GM21737 (cell line): ENCODE measurements around the gene TNFRSF8.
"Not testable (repeated sequence)": the region's sequence is repeated elsewhere in the genome, so short reads cannot be mapped to it uniquely, and the experiment has no call there.

ENCODE experiments used
- ATAC-seq: cut with Tn5 transposase; IDR thresholded peaks from one replicate; pipeline ENCODE4 v1.9.1; 2021; ENCODE audit warnings: mild to moderate bottlenecking, moderate library complexity; ENCODE audit not compliant: unreplicated experiment

Gene TNFRSF8

DNA sequence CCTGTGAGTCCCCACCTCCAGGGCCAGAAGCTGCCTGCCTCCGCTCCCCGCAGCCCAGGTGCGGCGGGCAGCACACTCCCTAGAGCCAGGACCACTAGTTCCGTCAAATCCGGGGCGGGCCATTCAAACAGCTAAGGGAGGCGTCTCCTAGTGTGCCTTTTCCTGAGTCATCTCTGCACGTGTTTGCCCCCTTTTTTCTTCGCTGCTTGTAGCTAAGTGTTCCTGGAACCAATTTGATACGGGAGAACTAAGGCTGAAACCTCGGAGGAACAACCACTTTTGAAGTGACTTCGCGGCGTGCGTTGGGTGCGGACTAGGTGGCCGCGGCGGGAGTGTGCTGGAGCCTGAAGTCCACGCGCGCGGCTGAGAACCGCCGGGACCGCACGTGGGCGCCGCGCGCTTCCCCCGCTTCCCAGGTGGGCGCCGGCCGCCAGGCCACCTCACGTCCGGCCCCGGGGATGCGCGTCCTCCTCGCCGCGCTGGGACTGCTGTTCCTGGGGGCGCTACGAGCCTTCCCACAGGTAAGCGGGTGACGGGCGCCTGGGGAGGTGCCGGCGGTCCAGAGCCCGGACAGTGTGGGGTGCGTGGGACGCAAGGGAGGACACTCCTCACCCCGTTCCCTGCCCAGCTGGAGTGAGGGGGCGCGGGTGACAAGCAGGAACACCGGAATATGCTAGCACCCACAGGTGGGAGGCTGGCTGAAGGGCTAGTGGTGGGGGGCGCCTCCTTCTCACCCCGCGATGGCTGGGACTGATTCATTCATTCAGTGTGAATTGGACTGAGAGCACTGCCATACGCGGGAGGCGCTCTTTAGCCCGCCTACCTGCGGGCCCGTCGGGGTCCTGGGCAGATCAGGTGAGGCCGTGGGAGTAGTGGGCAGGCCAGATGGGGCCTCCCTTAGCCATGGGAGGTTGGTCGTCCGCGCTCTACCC lies at the start of gene TNFRSF8:
Gene TNFRSF8 (plus strand): TSS at position 163 of the 932 bp plus-strand sequence. CDS start 296 bp downstream, at position 459.
- ATAC-seq, result no peak

DNA sequence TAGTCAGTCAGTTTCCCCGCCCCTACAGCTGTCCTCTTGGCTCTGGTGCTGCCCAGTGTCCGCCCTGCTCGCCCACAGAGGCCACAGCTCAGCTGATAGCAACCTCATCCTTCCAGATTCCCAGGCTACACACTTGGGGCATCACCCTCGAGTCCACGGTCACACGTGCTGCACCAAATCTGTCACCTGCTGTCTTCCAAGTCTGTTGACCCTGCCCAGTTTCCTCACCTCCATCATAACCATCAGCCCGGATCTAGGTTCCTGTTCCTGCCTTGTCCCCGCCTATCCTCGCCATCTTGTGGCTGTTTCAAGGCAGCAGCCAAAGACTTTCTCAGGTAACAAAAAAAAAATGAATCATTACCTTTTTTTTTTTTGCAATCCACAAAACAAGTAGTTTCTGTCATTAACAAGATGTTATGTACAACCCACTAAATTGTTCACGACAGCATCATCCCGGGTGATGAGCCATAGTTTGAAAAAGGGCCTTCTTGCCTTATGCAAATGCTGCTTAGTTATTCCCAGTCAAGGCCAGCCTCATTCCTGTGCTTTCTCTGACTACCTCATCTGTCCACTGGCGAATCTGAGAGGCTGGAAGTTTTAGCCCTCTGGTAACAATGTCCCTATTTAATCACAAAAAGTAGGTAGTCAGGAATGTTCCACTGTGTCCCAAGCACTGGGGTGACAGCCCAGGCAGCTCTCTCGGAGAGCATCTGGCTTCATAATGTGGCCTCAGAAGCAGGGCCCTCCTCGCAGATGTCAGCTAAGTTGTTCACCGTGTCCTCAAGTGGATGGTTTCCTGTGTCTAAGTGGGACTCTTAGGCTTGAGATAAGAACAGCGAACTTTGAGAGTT lies 48.7 kb upstream of the TNFRSF8 start:
- no peak for ATAC-seq

DNA sequence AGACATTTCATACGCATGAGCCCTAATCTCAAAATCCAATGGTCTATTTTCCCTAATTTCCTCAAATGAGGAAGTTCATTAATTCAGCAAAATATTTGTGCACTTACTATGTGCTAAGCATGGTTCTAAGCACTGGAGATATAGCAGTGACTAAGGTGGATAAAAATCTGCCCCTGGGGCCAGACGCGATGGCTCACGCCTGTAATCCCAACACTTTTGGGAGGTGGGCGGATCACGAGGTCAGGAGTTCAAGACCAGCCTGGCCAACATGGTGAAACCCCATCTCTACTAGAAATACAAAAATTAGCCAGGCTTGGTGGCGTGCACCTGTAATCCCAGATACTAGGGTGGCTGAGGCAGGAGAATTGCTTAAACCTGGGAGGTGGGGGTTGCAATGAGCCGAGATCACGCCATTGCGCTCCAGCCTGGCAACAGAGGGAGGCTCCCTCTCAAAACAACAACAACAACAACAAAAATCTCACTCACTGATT lies 48.1 kb upstream of the TNFRSF8 start:
- ATAC-seq, result no peak

DNA sequence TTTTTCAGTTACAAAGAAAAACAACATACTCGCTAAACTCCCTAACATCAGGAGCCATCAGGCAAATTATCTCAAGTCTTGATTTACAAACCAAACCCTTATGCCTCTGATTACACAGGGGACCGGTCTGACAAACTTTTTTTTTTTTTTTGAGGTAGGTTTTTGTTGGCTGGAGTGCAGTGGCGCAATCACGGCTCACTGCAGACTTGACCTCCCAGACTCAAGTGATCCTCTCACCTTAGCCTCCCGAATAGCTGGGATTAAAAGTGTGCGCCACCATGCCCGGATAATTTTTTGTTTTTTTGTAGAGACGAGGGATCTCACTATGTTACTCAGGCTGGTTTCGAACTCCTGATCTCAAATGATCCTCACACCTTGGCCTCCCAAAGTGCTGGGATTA lies 47.6 kb upstream of the TNFRSF8 start:
- ATAC-seq, result no peak

DNA sequence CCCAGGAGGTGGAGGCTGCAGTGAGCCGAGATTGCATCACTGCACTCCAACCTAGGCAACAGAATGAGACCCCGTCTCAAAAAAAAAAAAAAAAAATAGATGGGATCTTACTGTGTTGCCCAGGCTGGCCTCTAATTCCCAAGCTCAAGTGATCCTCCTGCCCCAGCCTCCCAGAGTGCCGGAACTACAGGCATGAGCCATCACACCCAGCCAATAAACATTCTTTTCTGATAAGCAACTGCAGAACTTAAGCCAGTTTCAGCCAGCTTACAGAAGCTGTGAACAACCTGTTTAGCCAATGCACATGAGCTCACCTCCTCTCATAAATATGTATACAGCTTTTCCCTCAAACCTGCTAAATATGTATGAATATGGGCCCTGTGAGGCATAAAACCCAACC lies 46.9 kb upstream of the TNFRSF8 start:
- ATAC-seq, result no peak

DNA sequence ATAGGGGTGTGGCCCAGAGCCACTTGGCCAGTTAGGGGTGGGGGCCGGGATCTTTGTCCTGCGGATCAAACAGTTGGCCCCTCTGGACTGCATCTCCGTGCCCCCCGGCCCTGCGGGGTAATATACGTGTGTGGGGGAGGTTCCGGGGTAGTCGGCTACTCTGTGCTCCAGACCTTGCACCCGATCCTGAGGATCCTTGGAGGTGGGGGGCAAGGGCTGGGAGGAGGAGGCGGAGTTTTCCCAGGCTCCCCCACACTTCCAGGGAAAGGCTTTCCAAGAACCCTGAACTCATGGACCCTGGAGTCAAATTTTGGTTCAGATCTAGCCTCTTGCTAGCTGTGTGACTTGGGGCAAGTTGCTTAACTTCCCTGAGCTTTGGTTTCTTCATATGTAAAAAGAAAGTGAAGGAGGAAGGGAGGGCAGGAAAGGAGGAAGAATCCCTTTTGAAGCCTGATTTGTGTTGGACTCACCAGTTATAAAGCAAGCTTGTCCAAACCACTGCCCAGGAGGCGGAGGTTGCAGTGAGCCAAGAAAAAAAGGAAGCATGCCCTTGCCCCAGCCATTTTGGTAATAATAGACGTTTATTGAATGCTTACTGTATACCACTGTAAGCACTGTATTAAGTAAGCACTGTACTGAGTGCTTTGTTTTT lies 43.1 kb upstream of the TNFRSF8 start:
- ATAC-seq, result no peak

DNA sequence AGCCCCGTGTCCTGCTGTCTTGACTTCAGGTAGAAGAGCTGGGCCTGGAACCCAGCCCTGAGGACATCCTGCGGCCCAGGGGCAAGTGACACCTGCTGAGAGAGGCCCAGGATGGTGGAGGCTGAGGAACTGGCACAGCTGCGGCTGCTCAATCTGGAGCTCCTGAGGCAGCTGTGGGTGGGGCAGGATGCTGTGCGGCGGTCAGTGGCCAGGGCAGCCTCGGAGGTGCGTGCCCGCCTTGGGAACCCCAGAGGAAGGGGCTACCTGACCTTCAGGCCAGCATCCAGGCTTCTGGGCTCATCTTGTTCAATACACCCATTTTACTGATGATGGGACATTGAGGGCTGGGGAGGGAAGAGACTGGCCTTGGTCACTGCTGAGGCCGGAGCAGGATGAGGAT lies 41.5 kb upstream of the TNFRSF8 start:
- no peak for ATAC-seq

DNA sequence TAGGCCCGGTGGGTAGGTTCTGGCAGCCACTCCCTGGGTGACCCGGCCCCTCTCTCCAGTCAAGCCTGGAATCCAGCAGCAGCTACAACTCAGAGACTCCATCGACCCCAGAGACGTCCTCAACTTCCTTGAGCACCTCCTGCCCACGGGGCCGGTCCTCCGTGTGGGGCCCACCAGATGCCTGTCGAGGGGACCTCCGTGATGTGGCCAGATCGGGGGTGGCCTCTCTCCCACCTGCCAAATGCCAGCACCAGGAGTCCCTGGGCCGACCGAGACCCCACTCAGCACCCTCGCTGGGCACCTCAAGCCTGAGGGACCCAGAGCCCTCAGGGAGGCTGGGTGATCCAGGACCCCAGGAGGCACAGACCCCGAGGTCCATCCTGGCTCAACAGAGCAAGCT lies 41.1 kb upstream of the TNFRSF8 start:
- no peak for ATAC-seq

DNA sequence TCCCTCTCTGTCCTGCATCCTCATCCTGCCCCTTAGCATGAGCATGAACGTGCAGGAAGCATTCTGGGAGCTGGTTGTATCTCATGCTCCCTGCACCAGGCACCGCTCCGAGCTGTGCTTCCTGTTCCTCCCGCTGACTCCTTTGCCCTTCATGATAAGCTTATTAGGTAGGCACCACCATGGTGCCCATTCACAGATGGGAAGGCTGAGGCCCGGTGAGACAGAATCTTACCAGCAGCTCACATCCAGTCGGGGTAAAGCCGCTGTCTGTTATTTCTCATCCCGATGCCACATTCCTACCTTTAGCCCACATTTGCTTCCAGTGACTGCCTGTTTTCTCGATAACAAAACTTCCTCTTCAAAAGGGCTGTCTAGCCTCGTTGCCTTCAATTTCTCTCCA lies 36.5 kb upstream of the TNFRSF8 start:
- no peak for ATAC-seq

DNA sequence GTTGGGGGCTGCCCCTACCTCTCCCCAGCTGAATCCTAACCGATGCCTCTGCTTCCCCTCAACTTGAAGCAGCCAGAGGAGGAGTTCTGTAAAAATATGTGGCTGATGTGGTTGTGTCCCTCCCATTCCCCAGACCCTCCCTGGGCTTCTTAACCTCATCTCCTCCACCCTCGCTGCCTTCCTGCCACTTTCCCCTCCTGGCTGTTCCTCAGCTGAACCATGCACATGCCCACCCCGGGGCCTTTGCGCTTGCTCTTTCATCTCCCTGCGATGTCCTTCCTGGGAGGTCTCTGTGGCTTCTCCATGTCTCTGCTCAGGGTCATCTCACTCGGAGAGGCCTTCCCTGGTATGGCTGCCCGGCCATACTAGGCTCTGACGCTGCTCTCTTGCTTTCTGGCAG lies 34.9 kb upstream of the TNFRSF8 start:
- ATAC-seq, result no peak

DNA sequence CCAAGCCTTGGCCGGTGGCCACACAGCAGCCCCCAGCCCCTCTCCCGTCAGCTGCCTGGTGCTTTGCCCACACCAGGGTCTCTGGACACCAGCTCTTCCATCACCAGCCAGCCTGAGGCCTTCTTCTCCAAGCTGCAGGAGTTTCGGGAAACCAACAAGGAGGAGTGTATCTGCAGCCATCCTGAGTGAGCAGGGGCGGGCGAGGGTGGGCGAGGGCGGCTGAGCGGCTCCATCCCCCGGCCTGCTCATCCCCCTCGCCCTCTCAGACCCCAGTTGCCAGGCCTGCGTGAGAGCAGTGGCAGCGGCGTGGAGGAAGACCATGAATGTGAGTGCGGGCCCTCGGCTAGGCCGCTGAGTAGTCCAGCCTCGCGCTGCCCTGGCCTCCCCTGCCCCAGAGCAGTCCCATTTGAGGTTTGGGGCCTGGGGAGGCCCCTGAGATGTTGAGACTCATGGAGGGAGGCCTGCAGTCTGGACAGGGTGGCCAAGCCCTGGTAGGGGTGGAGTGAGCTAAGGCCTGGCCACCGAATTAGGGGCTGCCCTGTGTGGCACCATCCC lies 34.1 kb upstream of the TNFRSF8 start:
- no peak for ATAC-seq

DNA sequence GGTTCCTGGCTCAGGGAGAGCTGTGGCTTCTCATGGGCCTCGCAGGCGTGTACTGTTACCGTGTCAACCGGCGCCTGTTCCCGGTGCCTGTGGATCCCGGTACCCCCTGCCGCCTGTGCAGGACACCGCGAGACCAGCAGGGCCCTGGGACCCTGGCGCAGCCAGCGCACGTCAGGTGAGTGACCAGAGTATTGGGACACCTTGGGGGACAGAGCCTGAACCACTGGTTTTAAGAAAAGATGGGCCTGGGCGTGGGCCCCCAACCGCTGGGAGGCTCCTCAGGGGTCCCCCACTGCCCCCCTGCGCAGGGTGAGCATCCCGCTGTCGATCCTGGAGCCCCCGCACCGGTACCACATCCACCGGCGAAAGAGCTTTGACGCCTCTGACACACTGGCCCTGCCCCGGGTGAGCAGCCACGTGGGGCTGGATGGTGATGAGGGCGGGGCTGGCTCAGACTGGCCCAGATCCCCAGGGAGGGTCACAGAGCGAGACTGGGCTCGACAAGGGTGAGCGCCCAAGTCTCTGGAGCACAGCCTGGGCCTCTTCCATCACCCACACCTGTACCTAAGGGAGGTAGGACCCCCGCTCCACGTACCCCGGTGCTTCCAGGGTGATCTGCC lies 33.3 kb upstream of the TNFRSF8 start:
- ATAC-seq, result no peak

DNA sequence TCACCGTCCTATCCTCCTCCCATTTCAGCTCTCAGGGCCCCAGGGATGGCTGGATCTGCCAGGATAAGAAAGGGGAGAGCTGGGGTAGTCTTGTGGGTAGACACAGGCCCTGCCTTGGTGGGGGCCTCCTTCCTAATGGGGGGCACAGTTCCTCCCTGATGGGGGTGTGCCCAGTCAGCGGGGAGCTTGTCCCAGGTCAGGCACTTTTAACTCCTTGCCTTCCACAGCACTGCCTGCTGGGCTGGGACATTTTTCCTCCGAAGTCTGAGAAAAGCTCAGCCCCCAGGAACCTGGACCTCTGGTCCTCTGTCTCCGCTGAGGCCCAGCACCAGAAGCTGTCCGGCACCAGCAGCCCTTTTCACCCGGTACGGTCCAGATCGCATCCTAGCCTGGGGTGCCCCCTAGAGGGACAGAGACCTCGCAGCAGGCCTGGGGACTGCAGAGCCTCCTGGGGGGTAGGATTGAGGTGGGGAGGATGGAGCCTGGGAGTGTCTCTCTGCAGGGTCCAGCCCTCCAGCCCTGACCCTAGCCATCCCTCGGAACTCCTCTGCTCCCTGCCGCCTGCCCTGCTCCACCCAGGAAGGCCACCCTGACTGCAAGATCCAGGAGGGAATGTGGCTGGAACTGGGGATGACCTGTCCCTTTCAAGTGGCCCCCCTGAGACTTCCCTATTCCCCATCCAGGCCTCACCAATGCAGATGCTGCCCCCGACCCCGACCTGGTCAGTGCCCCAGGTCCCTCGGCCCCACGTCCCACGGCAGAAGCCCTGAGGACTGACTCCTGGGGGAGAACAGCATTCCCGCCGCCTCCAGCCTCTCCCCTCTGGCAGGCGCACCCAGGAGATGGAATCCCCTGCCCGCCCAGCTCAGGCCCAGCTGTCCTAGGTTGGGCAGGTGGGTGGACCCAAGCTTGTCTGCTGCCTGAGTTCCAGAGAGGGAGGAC lies 31.8 kb upstream of the TNFRSF8 start:
- no peak for ATAC-seq

DNA sequence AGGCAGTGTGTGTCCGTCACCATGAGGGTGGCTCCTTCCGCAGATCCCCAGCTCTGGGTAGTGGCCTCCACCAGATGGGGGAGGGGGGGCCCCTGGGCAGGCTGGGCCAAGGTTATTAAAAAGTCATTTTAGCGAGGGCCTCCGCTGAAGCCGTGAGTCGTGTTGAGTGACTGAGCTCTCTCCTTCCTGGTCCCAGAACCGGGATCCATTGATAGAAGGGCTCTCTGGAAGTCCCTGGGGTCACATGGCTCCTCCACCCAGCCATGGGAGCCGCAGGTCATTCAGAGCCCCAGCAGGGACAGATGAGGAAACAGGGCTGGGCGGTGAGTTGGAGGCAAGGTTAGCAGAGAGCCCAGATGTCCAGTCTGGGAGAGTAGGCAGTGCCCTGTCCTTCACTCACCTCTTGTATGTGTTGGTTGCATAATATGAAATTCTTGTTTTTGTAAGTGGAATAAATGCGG lies 30.9 kb upstream of the TNFRSF8 start:
- ATAC-seq, result no peak

DNA sequence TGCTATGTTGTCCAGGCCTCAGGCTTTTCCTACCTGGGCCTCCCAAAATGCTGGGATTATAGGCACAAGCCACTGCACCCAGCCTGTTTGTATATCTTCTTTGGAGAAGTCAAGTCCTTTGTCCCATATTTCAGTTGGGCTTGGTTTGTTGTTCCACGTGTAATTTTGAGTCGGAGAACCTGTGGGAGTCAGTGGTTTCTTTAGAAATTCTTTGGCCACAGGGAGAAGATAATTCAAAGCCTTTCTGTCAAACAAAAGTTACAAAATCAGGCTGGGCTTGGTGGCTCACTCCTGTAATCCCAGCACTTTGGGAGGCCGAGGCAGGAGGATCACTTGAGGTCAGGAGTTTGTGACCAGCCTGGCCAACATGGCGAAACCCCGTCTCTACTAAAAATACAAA lies 29.7 kb upstream of the TNFRSF8 start:
- not testable (repeated sequence) for ATAC-seq

DNA sequence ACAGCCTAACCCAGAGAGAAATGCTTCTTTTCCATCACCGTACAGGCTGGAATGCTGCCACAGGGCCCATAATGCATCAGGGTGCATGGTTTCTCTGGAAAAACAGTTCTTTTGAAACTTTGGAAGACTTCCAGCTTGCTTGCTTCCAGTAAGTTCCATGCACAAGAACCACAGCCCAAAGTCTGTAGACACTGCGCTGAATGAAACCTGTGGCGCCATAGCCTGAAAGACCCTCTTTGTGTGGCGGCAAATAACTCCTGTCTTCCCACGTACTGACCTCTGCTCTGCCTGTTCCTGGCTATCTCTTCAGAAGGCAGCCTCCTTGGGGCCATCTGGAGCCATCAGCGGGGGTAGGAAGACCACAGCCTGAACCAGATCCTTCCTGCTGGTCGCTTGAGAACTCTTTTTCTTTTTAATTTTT lies 28.7 kb upstream of the TNFRSF8 start:
- no peak for ATAC-seq

DNA sequence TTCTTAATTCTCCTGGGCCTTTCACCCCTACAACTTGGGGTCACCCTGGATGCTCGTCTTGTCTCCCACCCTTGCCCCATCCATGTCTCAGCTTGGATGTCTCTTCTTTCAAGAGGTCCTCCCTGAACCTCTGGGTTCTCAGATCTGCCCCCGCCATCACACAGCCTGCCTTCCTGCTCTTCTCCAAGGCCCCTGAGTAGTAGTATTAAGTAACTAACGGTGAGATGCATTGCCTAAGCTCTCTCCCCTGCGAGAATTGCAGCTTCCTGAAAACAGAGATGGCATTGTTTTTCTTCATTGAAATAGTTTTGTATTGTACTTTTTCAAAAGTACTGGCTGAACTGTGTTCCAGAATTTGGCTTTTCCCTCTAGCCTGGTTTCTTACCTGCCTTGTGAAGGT lies 27.8 kb upstream of the TNFRSF8 start:
- no peak for ATAC-seq

DNA sequence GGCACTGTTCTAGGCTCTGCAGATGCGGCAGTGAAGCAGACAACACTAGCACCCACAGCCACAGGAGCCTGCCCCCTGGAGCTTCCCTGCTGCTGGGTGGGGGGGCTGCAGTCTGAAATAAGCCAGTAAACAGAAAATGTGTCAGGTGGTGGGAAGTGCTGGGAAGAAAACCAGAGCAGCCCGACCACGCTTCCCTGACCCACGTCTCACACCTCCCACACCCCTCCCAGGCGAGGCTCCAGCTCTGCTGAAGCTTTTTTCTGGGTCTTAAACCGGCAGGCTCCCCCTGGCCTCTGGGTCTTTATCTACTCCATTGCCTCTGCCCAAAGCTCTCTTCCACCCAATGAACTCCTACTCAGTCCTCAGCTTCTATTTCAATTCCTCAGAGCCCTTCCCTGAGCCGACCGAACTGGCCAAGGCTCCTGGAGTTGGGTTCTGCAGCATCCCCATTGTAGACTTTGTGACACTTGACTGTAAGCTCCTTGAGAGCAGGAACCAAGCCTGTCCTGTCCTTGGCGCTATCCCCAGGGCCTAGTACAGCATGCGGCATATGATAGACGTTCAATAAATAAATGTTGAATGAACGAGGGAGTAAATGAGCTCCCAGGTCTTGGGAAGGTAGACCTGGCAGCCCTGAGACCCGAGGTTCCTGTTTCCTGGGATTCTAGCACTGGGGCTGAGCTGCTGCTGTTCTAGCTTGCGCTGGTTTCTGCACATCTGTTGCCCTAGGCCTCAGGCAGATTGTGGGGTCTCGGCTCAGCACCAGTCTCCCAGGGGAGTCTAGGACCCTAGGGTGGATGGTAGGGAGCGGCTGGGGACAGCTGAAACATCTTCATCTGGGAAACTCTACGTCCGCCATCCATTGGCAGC lies 25.4 kb upstream of the TNFRSF8 start:
- ATAC-seq, result no peak
